ENCODE results near the gene RGS5.

DNA sequence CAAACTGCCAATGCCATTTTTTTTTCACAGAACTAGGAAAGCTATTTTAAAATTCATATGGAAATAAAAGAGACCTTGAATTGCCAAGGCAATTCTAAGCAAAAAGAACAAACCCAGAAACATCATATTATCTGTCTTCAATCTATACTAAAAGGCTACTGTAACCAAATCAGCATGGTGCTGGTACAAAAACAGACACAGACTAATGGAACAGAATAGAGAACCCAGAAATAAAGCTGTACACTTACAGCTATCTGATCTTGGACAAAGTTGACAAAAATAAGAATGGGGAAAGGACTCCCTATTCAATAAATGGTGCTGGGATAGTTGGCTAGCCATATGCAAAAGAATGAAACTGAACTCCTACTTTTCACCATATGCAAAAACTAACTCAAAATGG lies 83.0 kb downstream of the RGS5 start:
- TF ChIP-seq, protein P1, sequence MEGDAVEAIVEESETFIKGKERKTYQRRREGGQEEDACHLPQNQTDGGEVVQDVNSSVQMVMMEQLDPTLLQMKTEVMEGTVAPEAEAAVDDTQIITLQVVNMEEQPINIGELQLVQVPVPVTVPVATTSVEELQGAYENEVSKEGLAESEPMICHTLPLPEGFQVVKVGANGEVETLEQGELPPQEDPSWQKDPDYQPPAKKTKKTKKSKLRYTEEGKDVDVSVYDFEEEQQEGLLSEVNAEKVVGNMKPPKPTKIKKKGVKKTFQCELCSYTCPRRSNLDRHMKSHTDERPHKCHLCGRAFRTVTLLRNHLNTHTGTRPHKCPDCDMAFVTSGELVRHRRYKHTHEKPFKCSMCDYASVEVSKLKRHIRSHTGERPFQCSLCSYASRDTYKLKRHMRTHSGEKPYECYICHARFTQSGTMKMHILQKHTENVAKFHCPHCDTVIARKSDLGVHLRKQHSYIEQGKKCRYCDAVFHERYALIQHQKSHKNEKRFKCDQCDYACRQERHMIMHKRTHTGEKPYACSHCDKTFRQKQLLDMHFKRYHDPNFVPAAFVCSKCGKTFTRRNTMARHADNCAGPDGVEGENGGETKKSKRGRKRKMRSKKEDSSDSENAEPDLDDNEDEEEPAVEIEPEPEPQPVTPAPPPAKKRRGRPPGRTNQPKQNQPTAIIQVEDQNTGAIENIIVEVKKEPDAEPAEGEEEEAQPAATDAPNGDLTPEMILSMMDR (IDR thresholded peaks at IDR 0.05) = no peak
- TF ChIP-seq ZFX (IDR thresholded peaks at IDR 0.05; ENCODE audit: borderline replicate concordance) = no peak

All from 22Rv1 (cell line).